Measurements from ENCODE around the gene PTPN5. TPM values are rescaled to one million over a fixed set of nuclear protein-coding genes. Genes with fewer than 3 reads are reported as not detected.
"Not testable (repeated sequence)": the region's sequence is repeated elsewhere in the genome, so short reads cannot be mapped to it uniquely, and the experiment has no call there.

Gene PTPN5
- total RNA-seq, 2 donors from 2014 or later: 1.4 to 5.3 TPM

DNA sequence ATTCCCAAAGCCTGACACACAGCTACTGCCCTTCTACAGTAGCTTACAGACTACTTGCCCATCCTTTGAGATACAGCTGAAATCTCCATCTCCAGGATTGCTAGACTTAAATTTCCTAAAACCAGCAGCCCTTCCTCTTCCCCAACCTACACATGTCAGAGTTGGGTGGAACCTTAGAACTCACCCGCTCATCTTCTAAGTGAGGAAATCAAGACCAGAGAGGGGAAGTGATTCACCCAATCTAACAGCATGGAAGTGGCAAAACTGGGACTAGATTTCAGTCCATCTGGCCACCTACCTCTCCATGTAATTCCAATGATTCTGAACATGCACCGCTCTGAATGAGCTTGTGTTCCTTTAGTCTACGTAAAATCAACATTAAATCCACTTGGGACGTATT lies 94.0 kb downstream of the PTPN5 start:
- DNase-seq (ENCODE audit: low spot score): no peak
- Histone ChIP-seq H3K4me1 (peaks cover 0 to 18% of the 10 kb centered on the region in 2 donors), H3K9me3 (no peaks in the 10 kb centered on the region), H3K4me3 (no peak overlapping the region), H3K27me3 (no peaks in the 10 kb centered on the region), H3K36me3 (peaks cover 9% of the 10 kb centered on the region), H3K27ac (peak overlapping the region in 1 of 2 donors; percentile 86)
- TF ChIP-seq, protein P1, sequence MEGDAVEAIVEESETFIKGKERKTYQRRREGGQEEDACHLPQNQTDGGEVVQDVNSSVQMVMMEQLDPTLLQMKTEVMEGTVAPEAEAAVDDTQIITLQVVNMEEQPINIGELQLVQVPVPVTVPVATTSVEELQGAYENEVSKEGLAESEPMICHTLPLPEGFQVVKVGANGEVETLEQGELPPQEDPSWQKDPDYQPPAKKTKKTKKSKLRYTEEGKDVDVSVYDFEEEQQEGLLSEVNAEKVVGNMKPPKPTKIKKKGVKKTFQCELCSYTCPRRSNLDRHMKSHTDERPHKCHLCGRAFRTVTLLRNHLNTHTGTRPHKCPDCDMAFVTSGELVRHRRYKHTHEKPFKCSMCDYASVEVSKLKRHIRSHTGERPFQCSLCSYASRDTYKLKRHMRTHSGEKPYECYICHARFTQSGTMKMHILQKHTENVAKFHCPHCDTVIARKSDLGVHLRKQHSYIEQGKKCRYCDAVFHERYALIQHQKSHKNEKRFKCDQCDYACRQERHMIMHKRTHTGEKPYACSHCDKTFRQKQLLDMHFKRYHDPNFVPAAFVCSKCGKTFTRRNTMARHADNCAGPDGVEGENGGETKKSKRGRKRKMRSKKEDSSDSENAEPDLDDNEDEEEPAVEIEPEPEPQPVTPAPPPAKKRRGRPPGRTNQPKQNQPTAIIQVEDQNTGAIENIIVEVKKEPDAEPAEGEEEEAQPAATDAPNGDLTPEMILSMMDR (IDR thresholded peaks at IDR 0.05): no peak

DNA sequence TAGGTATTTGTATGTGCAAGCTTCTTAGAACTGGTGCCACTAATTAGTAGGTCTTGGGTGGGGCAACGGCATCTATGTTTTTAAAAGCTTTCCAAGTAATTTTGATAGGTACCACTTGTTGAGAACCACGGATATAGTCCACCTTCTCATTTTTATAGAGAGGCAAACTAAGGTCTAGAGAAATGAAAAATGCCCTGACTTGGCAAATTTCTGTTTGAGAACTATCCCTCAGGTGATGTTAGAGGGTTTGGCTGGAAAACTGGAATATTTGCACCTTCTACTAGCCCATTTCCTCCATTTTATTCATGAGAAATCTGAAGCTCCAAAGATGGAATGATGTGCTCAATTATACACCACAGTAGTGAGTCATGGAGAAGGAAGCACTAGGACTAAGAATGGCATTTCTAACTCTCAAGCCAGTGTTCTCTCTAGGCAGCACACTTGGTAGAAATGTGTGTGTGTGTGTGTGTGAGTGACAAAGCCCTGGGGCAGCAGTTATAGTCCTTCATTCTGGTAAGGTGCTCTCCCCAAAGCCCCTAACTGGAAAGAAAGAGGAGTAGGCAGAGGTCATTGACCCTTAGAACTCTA lies 94.9 kb downstream of the PTPN5 start:
- Histone ChIP-seq H3K36me3 (peaks cover 4% of the 10 kb centered on the region), H3K4me3 (no peak overlapping the region), H3K9me3 (no peaks in the 10 kb centered on the region), H3K27me3 (no peaks in the 10 kb centered on the region), H3K4me1 (peaks cover 0 to 17% of the 10 kb centered on the region in 2 donors), H3K27ac (no peak overlapping the region)
- TF ChIP-seq, protein P1 (IDR thresholded peaks at IDR 0.05): no peak
- no peak for DNase-seq (ENCODE audit: low spot score)

DNA sequence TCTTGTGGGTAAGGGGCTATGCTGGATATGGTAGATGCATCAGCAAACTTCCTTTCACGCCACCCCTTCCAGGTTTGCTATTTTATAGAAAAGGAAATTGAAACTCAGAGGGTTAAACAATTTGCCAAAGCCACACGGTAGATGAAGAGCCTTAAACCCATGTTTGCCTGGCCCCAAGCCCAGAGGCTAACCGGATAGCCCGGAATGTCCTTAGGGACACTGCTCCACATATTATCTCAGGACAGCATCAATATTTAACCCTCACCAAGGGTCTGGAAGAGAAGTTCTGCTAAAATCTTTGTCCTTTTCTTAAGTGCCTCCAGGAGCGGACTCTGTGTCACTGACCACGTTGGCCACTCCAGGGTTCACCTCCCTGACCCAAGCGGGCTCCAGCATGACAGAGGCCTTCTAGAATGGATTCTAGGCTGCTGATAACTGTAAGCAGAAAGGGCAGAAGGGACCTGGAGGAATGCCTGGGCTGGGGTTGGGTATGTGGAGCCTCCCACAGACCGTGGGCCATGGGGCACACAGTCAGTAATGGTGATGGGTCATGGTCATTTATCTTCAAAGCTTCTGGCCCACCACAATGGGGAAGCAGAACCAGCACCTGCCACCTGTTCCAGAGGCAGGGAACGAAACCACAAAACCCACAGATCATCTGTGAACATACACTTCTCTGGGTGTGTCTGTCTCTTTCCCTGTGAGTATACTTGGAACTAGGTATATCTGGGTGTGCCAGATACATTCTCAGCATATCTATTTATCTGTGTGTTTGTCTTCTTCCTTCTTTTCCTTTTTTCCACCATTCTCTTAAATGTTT lies 98.4 kb downstream of the PTPN5 start:
- Histone ChIP-seq H3K4me3 (no peak overlapping the region), H3K27me3 (no peaks in the 10 kb centered on the region), H3K4me1 (no peaks in the 10 kb centered on the region), H3K9me3 (no peaks in the 10 kb centered on the region), H3K27ac (no peak overlapping the region), H3K36me3 (no peaks in the 10 kb centered on the region)
- DNase-seq (ENCODE audit: low spot score): no peak
- TF ChIP-seq, protein P1 (IDR thresholded peaks at IDR 0.05): no peak

DNA sequence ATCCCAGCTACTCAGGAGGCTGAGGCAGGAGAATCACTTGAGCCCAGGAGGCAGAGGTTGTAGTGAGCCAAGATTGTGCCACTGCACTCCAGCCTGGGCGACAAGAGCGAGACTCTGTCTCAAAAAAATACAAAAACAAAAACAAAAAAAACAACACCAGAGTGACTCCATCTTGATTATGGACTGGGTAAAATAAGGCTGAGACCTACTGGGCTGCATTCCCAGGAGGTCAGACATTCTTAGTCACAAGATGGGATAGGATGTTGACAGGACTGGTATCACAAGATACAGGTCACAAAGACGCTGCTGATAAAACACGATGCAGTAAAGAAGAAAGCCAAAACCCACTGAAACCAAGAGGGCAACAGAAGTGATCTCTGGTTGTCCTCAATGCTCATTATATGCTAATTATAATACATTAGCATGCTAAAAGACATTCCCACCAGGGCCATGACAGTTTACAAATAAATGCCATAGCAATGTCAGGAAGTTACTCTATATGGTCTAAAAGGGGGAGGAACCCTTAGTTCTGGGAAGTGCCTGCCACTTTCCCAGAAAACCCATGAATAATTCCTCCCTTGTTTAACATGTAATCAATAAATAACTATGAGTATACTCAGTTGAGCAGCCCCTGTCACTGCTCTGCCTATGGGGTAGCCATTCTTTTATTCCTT lies 100.0 kb downstream of the PTPN5 start:
- H3K27me3 ChIP-seq; H3K36me3 ChIP-seq; H3K4me3 ChIP-seq; DNase-seq (ENCODE audit: low spot score); H3K27ac ChIP-seq; H3K9me3 ChIP-seq; H3K4me1 ChIP-seq: not testable (repeated sequence)

GRCh38 chr11:18684267-18684666 lies 107.3 kb downstream of the PTPN5 start:
- TF ChIP-seq, protein P1 (IDR thresholded peaks at IDR 0.05): no peak
- Histone ChIP-seq H3K9me3 (no peaks in the 10 kb centered on the region), H3K36me3 (no peaks in the 10 kb centered on the region), H3K27ac (no peak overlapping the region), H3K4me3 (no peak overlapping the region), H3K4me1 (no peaks in the 10 kb centered on the region), H3K27me3 (no peaks in the 10 kb centered on the region)
- no peak for DNase-seq (ENCODE audit: low spot score)

GRCh38 chr11:18682466-18682865 lies 109.1 kb downstream of the PTPN5 start:
- Histone ChIP-seq H3K4me3 (no peak overlapping the region), H3K36me3 (no peaks in the 10 kb centered on the region), H3K27ac (no peak overlapping the region), H3K4me1 (no peaks in the 10 kb centered on the region), H3K9me3 (no peaks in the 10 kb centered on the region), H3K27me3 (no peaks in the 10 kb centered on the region)
- no peak for DNase-seq (ENCODE audit: low spot score)
- TF ChIP-seq, protein P1 (IDR thresholded peaks at IDR 0.05): no peak

DNA sequence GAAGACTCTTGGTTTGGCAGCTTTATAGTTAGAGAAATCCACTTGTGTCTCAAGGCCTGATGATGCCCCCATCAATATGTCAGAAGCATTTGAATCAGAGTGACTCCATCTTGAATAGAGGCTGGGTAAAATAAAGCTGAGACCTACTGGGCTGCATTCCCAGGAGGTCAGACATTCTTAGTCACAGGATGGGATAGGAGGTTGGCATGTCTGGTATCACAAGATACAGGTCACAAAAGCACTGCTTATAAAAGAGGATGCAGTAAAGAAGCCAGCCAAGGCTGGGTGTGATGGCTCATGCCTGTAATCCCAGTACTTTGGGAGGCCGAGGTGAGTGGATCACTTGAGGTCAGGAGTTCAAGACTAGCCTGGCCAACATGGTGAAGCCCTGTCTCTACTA lies 109.6 kb downstream of the PTPN5 start:
- H3K4me1 ChIP-seq; H3K4me3 ChIP-seq; H3K9me3 ChIP-seq; H3K27ac ChIP-seq; DNase-seq (ENCODE audit: low spot score); H3K36me3 ChIP-seq; H3K27me3 ChIP-seq: not testable (repeated sequence)

Data from right atrium auricular region (tissue), 2 donors.